Hematopoietic multipotent progenitor cell (in vitro differentiated cells): ENCODE data around the gene TPGS2. TPM values are rescaled to one million over a fixed set of nuclear protein-coding genes. Genes with fewer than 3 reads are reported as not detected.
"Not testable (repeated sequence)": the region's sequence is repeated elsewhere in the genome, so short reads cannot be mapped to it uniquely, and the experiment has no call there.

Experiments
- DNase-seq, 3 donors: peaks; one replicate each; pipeline ENCODE4 v3.0.0-alpha.2; 2011 to 2015; ENCODE audit warnings: low read depth in 2 of 3, low spot score in 2 of 3
- total RNA-seq: library from RNA; depleted of rRNA; stranded (reverse); fragments of >200 nt; gene quantifications from one replicate; pipeline ENCODE4 v1.2.3, GENCODE V29; 2012

TPGS2 gene, protein sequence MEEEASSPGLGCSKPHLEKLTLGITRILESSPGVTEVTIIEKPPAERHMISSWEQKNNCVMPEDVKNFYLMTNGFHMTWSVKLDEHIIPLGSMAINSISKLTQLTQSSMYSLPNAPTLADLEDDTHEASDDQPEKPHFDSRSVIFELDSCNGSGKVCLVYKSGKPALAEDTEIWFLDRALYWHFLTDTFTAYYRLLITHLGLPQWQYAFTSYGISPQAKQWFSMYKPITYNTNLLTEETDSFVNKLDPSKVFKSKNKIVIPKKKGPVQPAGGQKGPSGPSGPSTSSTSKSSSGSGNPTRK
- 86.7 TPM for total RNA-seq

GRCh38 chr18:36828630-36829361 lies at the start of gene TPGS2, which contains the start of gene KIAA1328:
TPGS2 (minus strand) TSS chr18:36829002; CDS start chr18:36828767, 235 bp downstream.
KIAA1328 (plus strand) TSS chr18:36829127; CDS start chr18:36829139, 12 bp downstream.
- peak; percentile 73 to 97 (median 94) for DNase-seq

GRCh38 chr18:36873826-36874225 lies 45.0 kb upstream of the TPGS2 start:
- not testable (repeated sequence) for DNase-seq

DNA sequence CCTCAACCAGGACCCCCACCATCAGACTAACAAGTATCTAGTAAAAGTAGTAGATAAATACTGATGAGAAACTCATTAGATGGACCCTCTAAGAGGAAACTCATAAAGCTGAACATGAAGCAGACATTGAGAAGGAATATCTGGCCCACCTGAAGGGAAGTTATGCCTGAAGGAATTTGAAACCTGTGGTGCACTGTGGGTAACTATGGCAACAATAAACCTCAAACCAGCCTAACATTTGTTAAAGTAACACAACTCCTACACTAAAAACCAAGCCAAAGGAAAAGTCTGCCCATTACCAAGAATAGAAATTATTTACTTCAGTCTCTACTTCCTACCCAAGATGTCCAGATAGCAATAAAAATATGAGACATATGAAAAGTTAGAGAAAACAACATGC lies 43.5 kb upstream of the TPGS2 start:
- no peak for DNase-seq

DNA sequence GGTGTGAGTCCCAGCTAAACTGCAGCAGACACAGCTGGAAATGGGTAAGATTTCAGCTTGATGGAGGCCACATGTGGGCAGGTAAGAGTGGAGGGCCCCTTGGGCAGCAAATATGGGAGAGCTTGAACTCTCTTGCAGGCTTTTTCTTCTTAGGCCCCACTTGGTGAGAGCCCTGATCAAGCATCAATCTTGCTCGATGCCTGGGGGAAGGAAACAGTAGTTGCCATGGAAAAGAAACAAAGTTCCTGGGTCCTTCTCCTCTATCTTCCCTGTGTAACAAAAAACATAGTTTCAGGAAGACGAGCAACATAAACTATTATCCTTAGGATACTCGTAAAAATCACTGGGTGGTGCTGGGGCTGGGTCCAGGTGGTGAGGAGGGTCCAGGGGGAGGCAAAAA lies 43.0 kb upstream of the TPGS2 start:
- DNase-seq: no peak

DNA sequence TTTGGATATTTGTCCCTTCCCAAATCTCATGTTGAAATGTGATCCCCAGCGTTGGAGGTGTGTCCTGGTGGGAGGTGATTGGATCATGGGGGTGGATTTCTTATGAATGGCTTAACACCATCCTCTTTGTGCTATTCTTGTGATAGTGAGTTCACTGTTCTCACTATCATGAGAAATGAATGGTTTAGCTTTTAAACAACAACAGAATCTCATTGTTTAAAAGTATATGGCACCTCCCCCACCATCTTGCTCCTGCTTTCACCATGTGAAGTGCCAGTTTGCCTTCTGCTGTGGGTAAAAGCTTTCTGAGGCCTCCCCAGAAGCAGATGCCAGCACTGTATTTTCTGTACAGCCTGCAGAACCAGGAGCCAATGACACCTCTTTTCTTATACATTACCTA lies 38.3 kb upstream of the TPGS2 start:
- no peak for DNase-seq

- DNase-seq: no peak
These were observed 33.4 kb upstream of the TPGS2 start for GRCh38 chr18:36862182-36862581.

DNA sequence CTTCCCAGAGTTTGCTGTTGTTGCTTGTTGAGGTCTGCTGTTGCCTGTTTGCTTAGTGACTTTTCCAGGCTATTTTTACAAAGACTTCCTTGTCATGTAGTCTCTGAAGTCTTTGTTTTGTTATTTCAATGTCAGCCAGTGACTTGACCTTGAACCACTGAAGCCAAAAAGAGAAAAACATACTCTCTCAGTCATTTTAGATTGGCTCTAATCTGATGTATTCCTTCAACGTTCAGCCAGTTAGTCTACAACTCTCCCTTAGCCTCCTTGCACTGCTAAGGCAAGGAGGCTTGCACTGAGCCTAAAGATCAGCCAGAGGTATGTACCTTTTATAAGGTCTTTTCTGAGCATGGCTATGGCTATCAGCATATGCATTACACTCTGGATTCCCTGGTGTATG lies 28.0 kb upstream of the TPGS2 start:
- DNase-seq: no peak

DNA sequence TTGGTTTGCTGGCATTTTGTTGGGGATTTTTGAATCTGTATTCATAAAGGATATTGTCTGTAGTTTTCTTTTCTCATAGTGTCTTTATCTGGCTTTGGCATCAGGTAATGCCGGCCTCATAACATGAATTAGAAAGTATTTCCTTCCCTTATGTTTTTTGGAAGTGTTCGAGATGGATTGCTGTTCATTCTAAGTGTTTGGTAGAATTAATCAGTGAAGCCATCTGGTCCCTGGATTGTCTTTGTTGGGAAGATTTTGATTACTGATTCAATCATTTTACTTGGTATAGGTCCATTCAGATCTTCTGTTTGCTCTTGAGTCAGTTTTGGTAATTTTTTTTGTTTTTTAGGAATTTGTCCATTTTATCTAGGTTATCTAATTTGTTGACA lies 22.4 kb upstream of the TPGS2 start:
- DNase-seq: no peak

- DNase-seq: no peak
These were observed 21.9 kb upstream of the TPGS2 start for GRCh38 chr18:36850527-36851201.

- DNase-seq: no peak
These were observed 20.6 kb upstream of the TPGS2 start for GRCh38 chr18:36849288-36850006.

- DNase-seq: no peak
These were observed 19.8 kb upstream of the TPGS2 start for GRCh38 chr18:36848609-36849008.

DNA sequence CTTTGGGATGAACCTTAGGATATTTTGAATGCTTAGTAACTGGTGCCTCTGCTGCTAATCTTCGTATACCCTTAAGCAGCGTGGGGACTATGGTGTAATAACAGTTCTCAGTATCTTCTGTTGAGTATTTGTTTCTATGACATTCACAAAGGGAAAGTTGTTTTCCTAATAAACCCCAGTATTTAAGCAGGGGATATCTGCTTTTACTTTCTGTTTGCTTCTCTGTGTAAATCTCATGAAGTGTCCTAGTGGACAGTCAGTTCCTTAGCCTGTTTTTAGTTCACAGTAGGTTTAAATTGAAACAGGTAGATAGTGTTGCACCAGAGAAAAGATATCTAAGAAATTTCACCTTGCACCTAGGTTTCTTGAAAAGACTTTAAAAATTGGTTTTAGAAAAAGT lies 15.0 kb upstream of the TPGS2 start:
- no peak for DNase-seq

DNA sequence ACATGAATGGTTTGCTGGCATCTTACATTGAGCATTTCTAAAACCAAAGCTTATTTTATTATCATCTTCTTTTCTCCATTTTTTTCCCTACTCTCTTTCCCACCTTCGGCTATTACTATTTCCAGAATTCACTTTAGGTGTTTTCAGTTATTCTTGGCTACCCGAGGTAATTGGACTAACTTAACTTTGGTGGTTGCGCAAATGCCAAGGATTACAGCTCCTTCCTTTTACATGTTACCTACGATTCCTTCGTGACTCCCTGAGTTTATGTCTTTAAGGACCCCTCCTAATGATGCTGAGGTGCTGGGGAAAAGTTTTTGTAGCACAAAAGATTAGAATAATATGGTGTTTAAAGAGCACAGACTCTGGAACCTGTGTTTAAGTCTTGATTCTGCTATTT lies 14.4 kb upstream of the TPGS2 start:
- DNase-seq: no peak

DNA sequence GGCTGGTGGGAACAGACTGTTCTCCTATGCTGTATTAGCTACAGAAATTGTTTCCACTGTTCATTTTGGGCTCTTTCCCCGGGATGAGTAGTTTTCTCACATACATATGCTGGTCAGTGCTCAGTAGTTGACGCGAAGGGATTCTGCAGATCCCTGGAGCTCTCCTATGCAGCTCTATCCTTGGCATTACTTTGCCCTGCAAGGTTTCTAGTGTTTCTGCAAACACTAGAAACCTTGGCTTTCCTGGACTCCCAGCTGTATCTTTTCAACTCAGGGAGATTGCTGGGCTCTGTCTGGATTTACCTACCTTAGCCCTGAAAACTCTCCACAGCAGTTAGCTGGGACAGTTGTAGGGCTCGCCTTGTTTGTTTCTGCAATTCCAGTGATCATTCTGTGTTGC lies 11.0 kb upstream of the TPGS2 start:
- DNase-seq: no peak

DNA sequence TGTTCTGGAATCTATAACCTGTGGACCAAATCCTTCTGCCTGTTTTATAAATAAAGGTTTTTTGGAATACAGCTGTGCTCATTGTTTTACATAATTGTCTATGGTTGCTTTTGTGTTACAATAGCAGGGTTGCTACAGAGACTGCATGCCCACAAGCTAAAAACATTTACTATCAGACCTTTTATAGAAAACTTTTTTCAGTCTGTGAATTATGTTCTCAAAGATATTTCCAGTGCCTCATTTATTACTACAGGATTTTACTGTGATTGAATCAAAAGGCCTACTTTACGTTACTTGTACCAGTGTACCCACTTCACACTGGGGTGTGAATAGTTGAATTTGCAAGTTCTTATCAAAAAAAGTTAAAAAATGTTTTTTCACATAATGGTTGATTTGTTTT lies 7.1 kb upstream of the TPGS2 start:
- no peak for DNase-seq

GRCh38 chr18:36833120-36833519 lies 4.3 kb upstream of the TPGS2 start:
- DNase-seq: no peak

DNA sequence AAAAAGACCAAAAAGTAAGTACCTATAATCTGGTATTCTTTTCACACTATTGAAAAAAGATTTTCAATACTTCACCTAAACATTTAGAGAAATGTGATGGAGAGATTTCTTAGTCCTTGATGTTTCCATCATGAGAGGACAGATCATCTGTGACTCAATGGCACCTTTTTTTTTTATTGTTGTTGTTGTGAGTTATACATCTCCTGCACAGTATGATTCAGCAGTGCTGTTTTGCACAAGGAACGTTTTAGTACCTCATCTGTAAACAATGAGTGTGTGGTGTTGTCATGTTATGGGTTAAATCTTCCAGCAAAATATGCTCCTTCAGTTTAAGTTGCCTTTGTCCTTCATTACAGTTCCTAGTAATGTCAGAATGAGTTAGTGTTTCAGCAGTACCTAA lies 2.3 kb upstream of the TPGS2 start:
- DNase-seq: no peak

DNA sequence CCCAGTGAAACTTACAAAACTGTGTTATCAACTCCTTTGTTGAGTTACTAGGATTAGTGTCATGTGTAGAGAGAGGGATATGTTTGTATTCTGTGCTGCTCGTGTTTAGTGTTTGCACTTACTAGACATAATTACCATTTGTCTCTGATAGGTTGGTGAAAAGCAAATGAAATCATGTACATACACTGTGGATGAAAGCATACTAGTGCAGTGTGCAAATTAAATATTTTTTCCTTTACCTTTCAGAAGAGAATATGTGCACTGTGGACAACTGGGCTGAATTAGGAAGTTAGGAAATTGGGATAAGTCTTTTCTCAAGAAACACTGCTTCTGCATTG lies 1.3 kb upstream of the TPGS2 start:
- DNase-seq: no peak

GRCh38 chr18:36829362-36830157 lies 758 bp upstream of the TPGS2 start:
- peak in 1 of 3 donors; percentile 5 for DNase-seq

DNA sequence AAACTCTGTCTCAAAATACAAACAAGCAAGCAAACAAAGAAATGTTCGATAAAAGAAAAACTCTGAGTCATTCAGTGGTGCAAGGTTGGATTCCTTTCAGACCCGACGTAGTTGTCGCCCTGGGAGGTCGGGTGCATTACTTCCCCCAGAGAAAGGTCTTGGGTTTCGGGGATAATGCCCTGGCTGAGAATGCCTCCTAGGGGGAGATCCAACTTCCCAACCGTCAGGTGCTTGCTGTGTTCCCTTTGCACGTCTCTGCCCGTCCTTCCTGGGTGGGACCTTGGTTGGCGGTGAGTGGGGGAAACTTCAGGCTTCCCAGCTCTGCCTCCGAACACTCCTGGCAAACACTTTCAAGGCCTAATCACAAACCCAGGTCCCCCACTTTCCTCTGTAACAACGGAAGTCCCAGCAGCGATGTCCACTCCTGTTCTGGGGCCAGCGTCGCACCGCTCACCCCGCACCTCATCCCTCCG lies 609 bp downstream of the TPGS2 start:
- peak in 2 of 3 donors; percentile 6 to 53 for DNase-seq
